GM20000 (cell line): ENCODE measurements around the gene TMCC2.

Experiments used
- DNase-seq: peaks from one replicate; pipeline ENCODE4 v3.0.0; 2012; ENCODE audit warnings: low spot score
- CTCF ChIP-seq: IDR thresholded peaks from 2 replicates; pipeline ENCODE4 v1.5.1; 2012; ENCODE audit warnings: mild to moderate bottlenecking, control low read depth; ENCODE audit errors: extremely low read depth, missing control alignments

The TMCC2 gene

DNA sequence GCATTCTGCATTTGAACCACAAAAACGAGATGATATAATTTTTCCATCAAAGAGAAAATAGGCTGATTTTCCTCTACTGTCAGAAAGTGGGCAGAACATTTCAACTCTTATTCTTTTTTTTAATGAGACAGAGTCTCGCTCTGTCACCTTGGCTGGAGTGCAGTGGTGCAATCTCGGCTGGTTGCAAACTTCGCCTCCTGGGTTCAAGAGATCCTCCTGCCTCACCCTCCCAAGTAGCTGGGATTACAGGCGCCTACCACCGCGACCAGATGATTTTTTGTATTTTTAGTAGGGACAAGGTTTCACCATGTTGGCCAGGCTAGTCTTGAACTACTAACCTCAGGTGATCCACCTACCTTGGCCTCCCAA, 27.8 kb upstream of the TMCC2 start:
- no peak for TF ChIP-seq CTCF
- no peak for DNase-seq

DNA sequence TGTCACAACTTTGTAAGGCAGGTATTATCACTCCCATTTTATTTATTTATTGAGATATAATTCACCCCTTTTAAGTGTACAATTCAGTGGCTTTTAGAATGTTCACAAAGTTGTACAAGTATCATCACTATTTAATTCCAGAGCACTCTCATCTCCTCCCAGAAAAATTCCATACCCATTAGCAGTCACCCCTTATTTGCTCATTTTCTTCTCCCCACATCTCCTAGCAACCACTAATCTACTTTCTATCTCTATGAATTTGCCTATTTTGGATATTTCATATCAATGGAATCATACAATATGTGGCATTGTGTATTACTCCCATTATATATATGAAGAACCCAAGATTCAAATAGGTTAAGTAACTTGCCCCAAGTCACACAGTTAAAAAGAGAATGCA, 23.2 kb upstream of the TMCC2 start:
- DNase-seq: no peak
- TF ChIP-seq CTCF: no peak

DNA sequence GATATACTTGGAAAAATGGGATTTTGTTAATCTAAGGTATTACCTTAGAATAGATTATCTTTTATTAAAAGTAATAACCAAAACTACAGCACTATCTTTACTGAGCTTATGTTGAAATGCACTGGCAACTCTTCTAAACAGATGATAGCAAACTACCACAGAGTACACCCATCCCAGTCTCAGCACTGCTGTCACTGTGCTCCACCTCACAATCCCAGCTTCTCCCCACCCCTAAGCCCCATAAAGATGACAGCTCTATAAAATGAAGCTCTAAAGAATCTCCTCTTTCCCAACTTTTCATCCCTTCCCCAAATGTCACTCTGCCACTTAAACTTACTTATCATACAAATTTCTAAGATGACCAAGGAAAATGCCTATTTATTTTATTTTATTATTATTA, 22.7 kb upstream of the TMCC2 start:
- no peak for DNase-seq
- TF ChIP-seq CTCF: no peak

GRCh38 chr1:205208811-205209210, 18.9 kb upstream of the TMCC2 start:
- DNase-seq: no peak
- TF ChIP-seq CTCF: no peak

- DNase-seq: no peak
- no peak for TF ChIP-seq CTCF
Observed at GRCh38 chr1:205210756-205211168, 17.0 kb upstream of the TMCC2 start.

- TF ChIP-seq CTCF: no peak
- DNase-seq: peak; percentile 92
Observed at GRCh38 chr1:205211169-205211838, 16.4 kb upstream of the TMCC2 start, which contains the start of gene DSTYK. TSS of gene DSTYK (minus strand) at chr1:205211702. CDS start at chr1:205211535, 167 bp downstream.

- DNase-seq: no peak
- no peak for TF ChIP-seq CTCF
Observed at GRCh38 chr1:205211839-205212536, 15.8 kb upstream of the TMCC2 start.
